Ascending aorta (tissue), 2 donors: ENCODE measurements around the gene TNK2. TPM values are rescaled to one million over a fixed set of nuclear protein-coding genes. Genes with fewer than 3 reads are reported as not detected.

Source experiments
- DNase-seq, 2 donors: peaks; one replicate each; pipeline ENCODE4 v3.0.0-alpha.2; 2019; ENCODE audit warnings: low spot score in 2 of 2
- H3K27ac ChIP-seq, 2 donors: fragments of 200-600 bp; sonication (generic); one replicate each; pipeline ENCODE4 v1.5.1; 2016 to 2017; ENCODE audit warnings: mild to moderate bottlenecking in 1 of 2
- H3K27me3 ChIP-seq: fragments of 200-600 bp; sonication (generic); one replicate; pipeline ENCODE4 v1.5.1; 2017
- H3K36me3 ChIP-seq, 2 donors: fragments of 200-600 bp; sonication (generic); one replicate each; pipeline ENCODE4 v1.5.1; 2016
- H3K4me1 ChIP-seq, 2 donors: fragments of 200-600 bp; sonication (generic); one replicate each; pipeline ENCODE4 v1.5.1; 2016 to 2017; ENCODE audit warnings: mild to moderate bottlenecking in 1 of 2
- H3K4me3 ChIP-seq, 2 donors: fragments of 200-600 bp; sonication (generic); one replicate each; pipeline ENCODE4 v1.5.1; 2016 to 2017; ENCODE audit warnings: mild to moderate bottlenecking in 1 of 2
- H3K9me3 ChIP-seq, 2 donors: fragments of 200-600 bp; sonication (generic); one replicate each; pipeline ENCODE4 v1.5.1; 2016
- intact Hi-C: fragments of 100-400 bp; cut with DNase I; formaldehyde crosslinking; loops from one replicate; pipeline ENCODE4 v1.15.1; 2023
- total RNA-seq: library from RNA; depleted of rRNA; stranded (reverse); fragments of >200 nt; gene quantifications from one replicate; pipeline ENCODE4 v1.1.0, GENCODE V29; 2016
- TF ChIP-seq, protein P1 (sequence below), 3 experiments: fragments of 200-600 bp in 2 of 3; fragments of 450-650 bp in 1 of 3; sonication (generic) in 2 of 3; IDR thresholded peaks; one replicate each; pipeline ENCODE4 v1.5.1; 2016 to 2019; ENCODE audit warnings: antibody characterized with exemption in 3 of 3, mild to moderate bottlenecking in 1 of 3, moderate library complexity in 1 of 3

TNK2 gene
- total RNA-seq, 1 donor from 2014 or later, result 164 TPM

DNA sequence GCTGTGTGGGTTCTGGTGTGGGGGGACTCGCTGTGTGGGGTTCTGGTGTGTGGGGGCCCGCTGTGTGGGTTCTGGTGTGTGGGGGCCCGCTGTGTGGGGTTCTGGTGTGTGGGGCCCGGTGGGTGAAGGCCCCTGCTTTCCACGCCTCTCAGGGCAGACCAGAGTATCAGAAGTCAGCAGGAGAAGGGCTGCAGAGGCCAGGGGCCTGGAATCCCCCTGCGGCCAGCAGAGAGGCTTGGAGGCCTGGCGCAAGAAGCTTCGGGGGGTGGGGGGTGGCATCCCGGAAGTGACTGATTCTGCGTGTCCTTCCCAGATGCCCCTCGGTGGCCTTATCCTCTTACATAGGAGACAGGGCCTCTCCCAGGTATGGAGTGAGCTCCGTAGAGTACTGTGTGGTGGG lies 37.4 kb downstream of the TNK2 start:
- H3K27ac ChIP-seq, result no peak overlapping the region
- TF ChIP-seq, protein P1, sequence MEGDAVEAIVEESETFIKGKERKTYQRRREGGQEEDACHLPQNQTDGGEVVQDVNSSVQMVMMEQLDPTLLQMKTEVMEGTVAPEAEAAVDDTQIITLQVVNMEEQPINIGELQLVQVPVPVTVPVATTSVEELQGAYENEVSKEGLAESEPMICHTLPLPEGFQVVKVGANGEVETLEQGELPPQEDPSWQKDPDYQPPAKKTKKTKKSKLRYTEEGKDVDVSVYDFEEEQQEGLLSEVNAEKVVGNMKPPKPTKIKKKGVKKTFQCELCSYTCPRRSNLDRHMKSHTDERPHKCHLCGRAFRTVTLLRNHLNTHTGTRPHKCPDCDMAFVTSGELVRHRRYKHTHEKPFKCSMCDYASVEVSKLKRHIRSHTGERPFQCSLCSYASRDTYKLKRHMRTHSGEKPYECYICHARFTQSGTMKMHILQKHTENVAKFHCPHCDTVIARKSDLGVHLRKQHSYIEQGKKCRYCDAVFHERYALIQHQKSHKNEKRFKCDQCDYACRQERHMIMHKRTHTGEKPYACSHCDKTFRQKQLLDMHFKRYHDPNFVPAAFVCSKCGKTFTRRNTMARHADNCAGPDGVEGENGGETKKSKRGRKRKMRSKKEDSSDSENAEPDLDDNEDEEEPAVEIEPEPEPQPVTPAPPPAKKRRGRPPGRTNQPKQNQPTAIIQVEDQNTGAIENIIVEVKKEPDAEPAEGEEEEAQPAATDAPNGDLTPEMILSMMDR (IDR thresholded peaks at IDR 0.05), result no peak
- H3K9me3 ChIP-seq, result no peaks in the 10 kb centered on the region
- intact Hi-C loops, result no loop called here
- no peaks in the 10 kb centered on the region for H3K4me1 ChIP-seq
- H3K27me3 ChIP-seq, result no peaks in the 10 kb centered on the region
- peaks cover 71 to 81% of the 10 kb centered on the region in 2 donors for H3K36me3 ChIP-seq
- no peak overlapping the region for H3K4me3 ChIP-seq
- DNase-seq, result no peak

DNA sequence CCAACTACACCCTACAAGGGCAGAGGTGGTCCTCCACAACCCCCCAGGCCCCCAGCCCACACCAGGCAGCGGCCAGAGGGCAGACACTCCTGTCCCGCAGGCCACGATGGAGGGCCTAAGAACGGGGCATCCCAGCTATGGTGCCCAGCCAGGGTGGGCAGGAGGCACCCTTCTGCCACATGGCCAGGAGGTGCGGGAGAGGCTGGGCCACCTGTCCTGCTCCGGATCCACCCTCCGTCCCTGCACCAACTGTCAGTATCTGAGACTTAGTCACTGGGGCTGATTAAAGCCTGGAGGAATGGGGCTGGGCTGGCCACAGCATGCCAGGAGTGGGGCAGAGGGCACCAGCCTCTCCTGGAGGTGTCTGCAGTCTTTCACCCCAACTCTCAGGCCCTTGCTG lies 37.9 kb downstream of the TNK2 start:
- Histone ChIP-seq H3K4me1 (no peaks in the 10 kb centered on the region), H3K27ac (no peak overlapping the region), H3K36me3 (peaks cover 75 to 76% of the 10 kb centered on the region in 2 donors), H3K9me3 (no peaks in the 10 kb centered on the region), H3K27me3 (no peaks in the 10 kb centered on the region), H3K4me3 (no peak overlapping the region)
- no peak for DNase-seq
- TF ChIP-seq, protein P1 (IDR thresholded peaks at IDR 0.05), result no peak
- intact Hi-C loops, result no loop called here

DNA sequence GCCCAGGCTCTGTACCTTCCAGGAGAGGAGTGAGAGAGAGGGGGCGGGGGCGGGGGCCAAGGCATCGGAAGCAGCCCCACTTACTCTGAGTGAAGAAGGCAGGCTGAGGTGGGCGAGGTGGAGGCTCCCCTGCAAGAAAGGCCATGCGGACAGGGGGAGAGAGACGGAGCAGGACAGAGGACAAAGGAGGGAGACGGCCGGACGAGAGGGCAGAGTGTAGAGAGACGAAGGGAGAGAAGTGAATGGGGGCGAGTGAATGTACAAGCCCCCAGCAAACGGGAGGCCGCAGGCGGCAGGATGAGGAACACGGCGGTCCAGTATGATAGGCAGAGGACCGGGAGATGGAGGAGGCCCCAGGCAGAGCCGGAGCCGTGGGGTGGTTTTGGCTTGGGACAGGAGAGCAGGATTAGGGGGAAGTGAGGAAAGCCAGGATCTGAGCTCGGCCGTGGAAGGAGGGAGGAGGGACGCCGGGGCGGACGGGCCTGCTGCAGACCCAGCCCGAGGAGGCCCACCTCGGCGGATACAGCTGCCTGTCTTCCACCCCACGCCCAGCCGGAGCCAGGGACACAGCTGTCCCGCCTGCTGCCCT lies 38.8 kb downstream of the TNK2 start:
- Histone ChIP-seq H3K36me3 (peaks cover 75 to 76% of the 10 kb centered on the region in 2 donors), H3K4me3 (no peak overlapping the region), H3K27ac (no peak overlapping the region), H3K27me3 (no peaks in the 10 kb centered on the region), H3K4me1 (no peaks in the 10 kb centered on the region), H3K9me3 (no peaks in the 10 kb centered on the region)
- TF ChIP-seq, protein P1 (IDR thresholded peaks at IDR 0.05), result no peak
- no peak for DNase-seq
- intact Hi-C loops, result no loop called here

DNA sequence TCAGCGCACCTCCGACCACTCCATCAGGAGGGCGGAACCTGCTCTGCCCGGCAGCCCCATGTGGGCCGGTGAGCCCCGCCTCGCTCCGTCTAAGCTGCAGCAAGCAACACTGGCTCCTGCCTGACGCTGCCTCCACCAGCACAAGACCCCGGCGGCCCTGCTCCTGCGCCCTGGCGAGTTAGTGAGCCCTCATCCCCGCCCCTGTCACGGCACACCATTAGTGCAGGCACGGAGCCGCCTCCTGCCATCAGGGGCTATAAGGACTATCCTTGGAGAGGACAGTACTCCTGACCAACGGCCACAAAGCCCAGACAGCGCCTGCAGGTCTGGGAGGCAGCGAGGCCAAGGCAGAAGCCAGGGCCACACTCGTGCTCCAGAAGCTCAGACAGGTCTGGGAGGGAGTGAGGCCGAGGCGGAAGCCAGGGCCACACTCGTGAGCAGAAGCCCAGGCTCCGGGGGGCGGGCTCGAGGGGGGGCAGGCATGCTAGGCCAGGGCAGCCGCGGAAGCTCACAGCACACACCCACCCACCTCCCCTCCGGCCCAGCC lies 39.4 kb downstream of the TNK2 start:
- H3K9me3 ChIP-seq, result no peaks in the 10 kb centered on the region
- no peaks in the 10 kb centered on the region for H3K27me3 ChIP-seq
- peaks cover 74 to 75% of the 10 kb centered on the region in 2 donors for H3K36me3 ChIP-seq
- H3K4me3 ChIP-seq, result no peak overlapping the region
- intact Hi-C loops, result no loop called here
- H3K27ac ChIP-seq, result no peak overlapping the region
- TF ChIP-seq, protein P1 (IDR thresholded peaks at IDR 0.05), result no peak
- peaks cover 2% of the 10 kb centered on the region in 2 donors for H3K4me1 ChIP-seq
- no peak for DNase-seq

DNA sequence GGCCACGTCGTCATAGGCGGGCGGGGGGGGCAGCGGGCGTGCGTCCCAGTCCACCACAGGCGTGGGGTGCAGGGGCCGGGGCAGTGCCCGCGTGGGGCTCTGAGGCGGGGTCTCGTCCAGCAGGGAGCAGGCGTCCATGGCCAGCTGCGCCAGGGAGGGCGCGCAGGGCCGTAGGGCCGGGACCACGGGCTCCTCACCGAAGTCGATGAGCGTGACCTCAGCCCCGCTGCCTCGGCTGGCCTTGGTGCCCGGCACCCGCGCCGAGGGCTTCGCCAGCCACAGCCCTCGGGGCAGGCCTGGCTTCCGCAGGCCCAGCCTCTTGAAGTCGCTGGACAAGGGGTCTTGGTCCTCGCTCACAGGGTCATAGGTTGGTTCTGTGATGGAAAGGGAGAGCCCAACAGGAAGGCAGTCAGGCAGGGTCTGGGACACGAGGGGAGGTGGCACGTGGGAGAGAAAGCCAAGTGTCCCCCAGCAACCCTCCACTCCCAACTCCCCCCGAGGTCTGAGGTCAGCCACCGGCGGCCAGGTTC lies 40.0 kb downstream of the TNK2 start:
- intact Hi-C loops, result no loop called here
- no peak for DNase-seq
- no peaks in the 10 kb centered on the region for H3K27me3 ChIP-seq
- peaks cover 70 to 75% of the 10 kb centered on the region in 2 donors for H3K36me3 ChIP-seq
- H3K27ac ChIP-seq, result no peak overlapping the region
- H3K9me3 ChIP-seq, result no peaks in the 10 kb centered on the region
- H3K4me1 ChIP-seq, result peaks cover 6 to 7% of the 10 kb centered on the region in 2 donors
- TF ChIP-seq, protein P1 (IDR thresholded peaks at IDR 0.05), result no peak
- no peak overlapping the region for H3K4me3 ChIP-seq
